Daoy (cell line): Measurements from ENCODE around the gene CIDEC. TPM values are rescaled to one million over a fixed set of nuclear protein-coding genes. Genes with fewer than 3 reads are reported as not detected.

Experiments used
- total RNA-seq: library from RNA; depleted of rRNA; stranded (reverse); fragments of >200 nt; shearing (Covaris generic); gene quantifications from 2 replicates; pipeline ENCODE4 v1.2.3, GENCODE V29; 2014; rRNA removed

CIDEC gene
- total RNA-seq, 1 experiment from 2014 or later = not detected

Other genes with a start within 250 kb of the CIDEC start
- 22.0 and 23.8 TPM in 2 replicates for gene MTMR14, start 230.7 kb downstream of the CIDEC start, total RNA-seq
- not detected in 2 replicates for gene CPNE9, start 176.4 kb downstream of the CIDEC start, total RNA-seq
- 10.9 and 15.6 TPM in 2 replicates for gene BRPF1, start 148.5 kb downstream of the CIDEC start, total RNA-seq
- 11.3 and 11.9 TPM in 2 replicates for gene OGG1, start 130.3 kb downstream of the CIDEC start, total RNA-seq
- gene CAMK1, start 110.3 kb downstream of the CIDEC start, total RNA-seq = 7.7 and 28.1 TPM in 2 replicates
- gene TADA3, start 87.8 kb downstream of the CIDEC start, total RNA-seq = 50.1 and 50.9 TPM in 2 replicates
- 148 and 203 TPM in 2 replicates for gene ARPC4, start 87.2 kb downstream of the CIDEC start, total RNA-seq
- gene TTLL3, start 70.0 kb downstream of the CIDEC start, total RNA-seq = 0.68 and 1.6 TPM in 2 replicates
- gene RPUSD3, start 36.2 kb downstream of the CIDEC start, total RNA-seq = 30.7 and 31.3 TPM in 2 replicates
- 22.7 and 22.8 TPM in 2 replicates for gene JAGN1, start 10.4 kb upstream of the CIDEC start, total RNA-seq
- gene IL17RE, start 22.6 kb upstream of the CIDEC start, total RNA-seq = 0.06 and 0.18 TPM in 2 replicates
- 6.7 and 9.5 TPM in 2 replicates for gene IL17RC, start 36.8 kb upstream of the CIDEC start, total RNA-seq
- 9.9 and 12.4 TPM in 2 replicates for gene CRELD1, start 53.6 kb upstream of the CIDEC start, total RNA-seq
- gene PRRT3, start 72.2 kb upstream of the CIDEC start, total RNA-seq = 0.46 and 0.57 TPM in 2 replicates
- gene EMC3, start 106.6 kb upstream of the CIDEC start, total RNA-seq = 37.7 and 57.8 TPM in 2 replicates
- gene FANCD2, start 146.2 kb upstream of the CIDEC start, total RNA-seq = 48.5 and 51.9 TPM in 2 replicates
- not detected in 2 replicates for gene FANCD2OS, start 228.0 kb upstream of the CIDEC start, total RNA-seq
- gene BRK1, start 235.4 kb upstream of the CIDEC start, total RNA-seq = 52.3 and 59.0 TPM in 2 replicates